ENCODE data around the gene CD2BP2.

Gene CD2BP2

DNA sequence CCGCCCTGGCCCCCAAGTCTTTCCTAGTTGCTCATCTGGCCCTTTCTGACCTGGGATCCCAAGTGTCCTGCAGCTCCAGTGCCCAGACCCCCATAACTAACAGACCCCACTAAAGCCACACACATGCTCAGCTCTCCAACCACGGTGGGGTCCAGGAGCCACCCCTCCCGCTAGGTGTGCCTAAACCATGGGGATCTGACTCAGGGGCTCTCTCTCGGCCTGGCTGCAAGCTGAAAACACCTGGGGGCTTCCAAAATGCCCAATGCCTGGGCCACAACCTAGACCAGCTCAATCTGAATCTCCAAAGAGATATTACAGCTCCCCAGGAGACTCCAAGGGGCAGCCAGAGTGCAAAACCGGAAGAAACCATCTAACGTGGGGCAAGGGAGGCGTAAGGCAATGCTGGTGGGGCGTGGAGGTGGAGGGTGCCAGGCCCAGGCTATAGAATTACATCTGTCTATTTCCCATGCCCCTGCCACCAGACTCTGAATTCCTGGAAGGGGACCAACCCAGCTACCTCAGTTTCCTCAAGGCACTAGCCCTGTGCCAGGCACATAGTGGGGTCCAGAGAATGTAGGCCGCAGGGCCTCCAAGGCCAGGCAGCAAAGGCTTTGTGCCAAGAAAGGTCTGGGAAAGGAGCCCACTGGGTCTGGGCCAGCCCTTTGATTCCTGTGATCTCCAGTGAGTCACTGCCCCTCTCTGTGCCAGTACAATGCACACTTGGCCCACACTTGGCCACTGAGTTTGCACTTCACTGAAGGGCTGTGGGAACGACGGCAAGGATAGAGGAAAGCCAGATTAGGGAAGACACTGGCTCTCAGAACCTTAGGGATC, 3.3 kb downstream of the CD2BP2 start:
- TF ChIP-seq, protein P1, sequence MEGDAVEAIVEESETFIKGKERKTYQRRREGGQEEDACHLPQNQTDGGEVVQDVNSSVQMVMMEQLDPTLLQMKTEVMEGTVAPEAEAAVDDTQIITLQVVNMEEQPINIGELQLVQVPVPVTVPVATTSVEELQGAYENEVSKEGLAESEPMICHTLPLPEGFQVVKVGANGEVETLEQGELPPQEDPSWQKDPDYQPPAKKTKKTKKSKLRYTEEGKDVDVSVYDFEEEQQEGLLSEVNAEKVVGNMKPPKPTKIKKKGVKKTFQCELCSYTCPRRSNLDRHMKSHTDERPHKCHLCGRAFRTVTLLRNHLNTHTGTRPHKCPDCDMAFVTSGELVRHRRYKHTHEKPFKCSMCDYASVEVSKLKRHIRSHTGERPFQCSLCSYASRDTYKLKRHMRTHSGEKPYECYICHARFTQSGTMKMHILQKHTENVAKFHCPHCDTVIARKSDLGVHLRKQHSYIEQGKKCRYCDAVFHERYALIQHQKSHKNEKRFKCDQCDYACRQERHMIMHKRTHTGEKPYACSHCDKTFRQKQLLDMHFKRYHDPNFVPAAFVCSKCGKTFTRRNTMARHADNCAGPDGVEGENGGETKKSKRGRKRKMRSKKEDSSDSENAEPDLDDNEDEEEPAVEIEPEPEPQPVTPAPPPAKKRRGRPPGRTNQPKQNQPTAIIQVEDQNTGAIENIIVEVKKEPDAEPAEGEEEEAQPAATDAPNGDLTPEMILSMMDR (conservative IDR thresholded peaks at IDR 0.05; ENCODE audit: low read length) = no peak
- no peak overlapping the region for H3K4me3 ChIP-seq (ENCODE audit: low read length)
- DNase-seq (ENCODE audit: low read depth) = peak; percentile 93

DNA sequence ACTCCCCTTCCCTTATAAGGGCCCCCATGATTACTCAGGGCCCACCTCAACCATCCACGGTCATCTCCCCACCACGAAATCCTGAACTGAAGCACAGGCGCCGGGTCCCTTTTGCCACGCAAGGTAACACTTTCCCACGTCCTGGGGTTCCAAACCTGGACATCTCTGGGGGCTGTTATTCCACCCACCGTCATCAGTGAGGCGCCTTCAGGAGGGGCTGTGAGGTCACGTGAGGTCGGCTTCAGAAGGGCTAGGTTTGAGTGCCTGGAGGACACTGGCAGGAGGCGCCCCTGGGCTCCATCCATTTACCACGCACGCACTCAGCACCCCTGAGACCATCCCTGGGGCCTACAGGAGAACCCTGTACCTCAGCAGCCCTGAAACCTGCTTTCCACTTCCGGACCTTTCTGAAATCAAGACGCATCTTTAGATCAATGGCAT, 4.1 kb downstream of the CD2BP2 start:
- DNase-seq (ENCODE audit: low read depth) = no peak
- H3K4me3 ChIP-seq (ENCODE audit: low read length) = no peak overlapping the region
- TF ChIP-seq, protein P1 (conservative IDR thresholded peaks at IDR 0.05; ENCODE audit: low read length) = no peak

DNA sequence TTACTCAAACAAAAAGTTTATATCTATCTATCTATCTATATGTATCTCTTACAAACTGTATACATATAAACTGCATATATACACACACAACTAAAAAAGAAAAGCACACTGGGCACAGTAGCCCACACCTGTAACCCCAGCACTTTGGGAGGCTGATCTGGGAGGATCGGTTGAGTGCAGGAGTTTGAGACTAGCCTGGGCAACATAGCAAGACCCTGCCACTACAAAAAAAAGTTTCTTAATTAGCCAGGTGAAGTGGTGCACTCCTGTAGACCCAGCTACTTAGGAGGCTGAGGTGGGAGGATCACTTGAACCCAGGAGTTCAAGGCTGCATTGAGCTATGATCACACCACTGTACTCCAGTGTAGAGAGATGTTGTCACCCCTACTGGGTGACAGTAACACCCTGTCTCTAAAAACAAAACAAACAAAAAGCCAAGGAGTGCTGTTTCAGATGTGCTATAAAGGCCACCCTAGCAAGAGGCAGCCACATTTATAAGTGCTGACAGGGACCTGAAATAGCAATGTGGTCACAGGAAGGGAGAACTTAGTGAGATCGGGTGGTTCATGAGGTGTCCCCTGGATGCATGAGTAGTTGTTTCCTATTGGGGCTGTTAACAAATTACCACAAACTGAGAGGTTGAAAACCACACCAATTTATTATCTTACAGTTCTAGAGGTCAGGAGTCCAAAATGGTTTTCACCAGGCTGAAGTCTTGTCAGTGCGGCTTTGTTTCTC, 4.8 kb downstream of the CD2BP2 start:
- TF ChIP-seq, protein P1 (conservative IDR thresholded peaks at IDR 0.05; ENCODE audit: low read length) = no peak
- no peak overlapping the region for H3K4me3 ChIP-seq (ENCODE audit: low read length)
- DNase-seq (ENCODE audit: low read depth) = no peak

DNA sequence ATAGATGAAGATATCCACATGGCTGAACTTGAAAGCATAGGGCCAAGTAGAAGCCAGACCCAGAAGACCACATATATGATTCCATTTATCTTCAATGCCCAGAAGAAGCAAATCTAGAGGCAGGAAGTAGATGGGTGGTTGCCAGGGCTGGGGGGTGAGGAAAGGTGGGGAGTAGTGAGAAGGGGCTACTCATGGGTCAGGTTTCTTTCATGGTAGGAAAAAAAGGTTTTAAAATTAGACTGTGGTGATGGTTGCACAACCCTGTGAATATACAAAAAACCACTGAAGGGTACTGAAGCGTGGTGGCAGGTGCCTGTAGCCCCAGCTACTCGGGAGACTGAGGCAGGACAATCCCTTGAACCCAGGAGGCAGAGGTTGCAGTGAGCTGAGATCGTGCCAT, 5.4 kb downstream of the CD2BP2 start:
- no peak for DNase-seq (ENCODE audit: low read depth)
- TF ChIP-seq, protein P1 (conservative IDR thresholded peaks at IDR 0.05; ENCODE audit: low read length) = no peak
- H3K4me3 ChIP-seq (ENCODE audit: low read length) = no peak overlapping the region

DNA sequence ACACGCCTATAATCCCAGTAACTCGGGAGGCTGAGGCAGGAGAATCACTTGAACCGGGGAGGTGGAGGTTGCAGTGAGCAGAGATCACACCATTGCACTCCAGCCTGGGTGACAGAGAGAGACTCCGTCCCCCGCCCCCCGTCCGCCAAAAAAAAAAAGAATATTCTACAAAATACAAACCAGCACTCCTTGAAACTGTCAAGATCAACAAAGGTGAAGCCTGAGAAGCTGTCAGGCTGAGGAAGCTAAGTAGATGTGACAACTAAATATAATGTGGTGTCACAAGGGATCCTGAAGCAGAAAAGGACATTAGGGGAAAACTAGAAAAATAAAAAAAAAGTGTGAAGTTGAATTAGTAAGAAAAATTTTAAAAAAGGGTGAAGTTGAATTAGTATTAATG, 6.2 kb downstream of the CD2BP2 start:
- TF ChIP-seq, protein P1 (conservative IDR thresholded peaks at IDR 0.05; ENCODE audit: low read length) = no peak
- DNase-seq (ENCODE audit: low read depth) = no peak
- H3K4me3 ChIP-seq (ENCODE audit: low read length) = no peak overlapping the region

DNA sequence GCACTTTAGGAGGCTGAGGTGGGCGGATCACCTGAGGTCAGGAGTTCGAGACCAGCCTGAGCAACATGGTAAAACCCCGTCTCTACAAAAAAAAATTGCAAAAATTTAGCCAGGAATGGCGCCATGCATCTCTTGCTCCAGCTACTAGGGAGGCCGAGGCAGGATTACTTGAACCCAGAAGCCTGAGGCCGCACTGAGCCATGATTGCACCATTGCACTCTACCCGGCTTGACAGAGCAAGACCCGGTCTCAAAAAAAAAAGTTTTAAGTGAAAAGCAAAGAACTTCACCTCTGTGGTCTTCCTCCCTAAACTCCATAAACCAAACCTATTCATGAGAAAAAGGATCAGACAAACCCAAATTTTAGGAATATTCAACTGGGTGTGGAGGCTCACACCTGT, 7.0 kb downstream of the CD2BP2 start:
- no peak overlapping the region for H3K4me3 ChIP-seq (ENCODE audit: low read length)
- TF ChIP-seq, protein P1 (conservative IDR thresholded peaks at IDR 0.05; ENCODE audit: low read length) = no peak
- no peak for DNase-seq (ENCODE audit: low read depth)

Measured in AG10803 (cell line).